Measurements from ENCODE around the gene CFAP97D2.

Gene CFAP97D2

GRCh38 chr13:114135731-114136171 is 43.3 kb upstream of the CFAP97D2 start:
- Histone ChIP-seq H3K27me3 (ENCODE audit: control insufficient read depth, insufficient read depth, low read length) (peaks cover 16% of the 10 kb centered on the region), H3K9me3 (ENCODE audit: control insufficient read depth, low read length) (no peaks in the 10 kb centered on the region), H3K4me1 (ENCODE audit: control insufficient read depth, insufficient read depth, low read length) (peaks cover 11% of the 10 kb centered on the region), H3K36me3 (ENCODE audit: control insufficient read depth, insufficient read depth, low read length) (no peaks in the 10 kb centered on the region), H3K9ac (ENCODE audit: low read length) (no peak overlapping the region), H3K4me3 (ENCODE audit: low read length) (no peak overlapping the region)

DNA sequence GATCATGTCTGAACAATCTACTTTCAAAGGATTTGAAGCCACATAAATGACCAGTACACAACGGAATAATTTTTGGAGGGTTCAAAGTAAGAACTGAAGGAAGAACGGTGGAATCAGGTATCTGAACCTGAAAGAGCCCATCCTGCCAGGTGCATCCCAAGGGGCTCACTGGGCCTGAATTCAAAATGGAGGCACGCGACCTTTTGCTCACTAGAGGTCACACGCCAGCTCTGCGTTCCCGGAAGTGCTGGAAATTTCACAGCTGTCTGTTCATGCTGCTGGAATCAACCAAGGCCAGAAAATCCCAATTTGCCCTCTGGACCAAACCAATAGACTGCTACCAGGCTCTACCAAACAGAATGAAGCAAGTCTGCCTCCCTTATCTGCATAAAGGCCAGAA is 42.5 kb upstream of the CFAP97D2 start:
- no peak overlapping the region for H3K4me3 ChIP-seq (ENCODE audit: low read length)
- no peak overlapping the region for H3K9ac ChIP-seq (ENCODE audit: low read length)

DNA sequence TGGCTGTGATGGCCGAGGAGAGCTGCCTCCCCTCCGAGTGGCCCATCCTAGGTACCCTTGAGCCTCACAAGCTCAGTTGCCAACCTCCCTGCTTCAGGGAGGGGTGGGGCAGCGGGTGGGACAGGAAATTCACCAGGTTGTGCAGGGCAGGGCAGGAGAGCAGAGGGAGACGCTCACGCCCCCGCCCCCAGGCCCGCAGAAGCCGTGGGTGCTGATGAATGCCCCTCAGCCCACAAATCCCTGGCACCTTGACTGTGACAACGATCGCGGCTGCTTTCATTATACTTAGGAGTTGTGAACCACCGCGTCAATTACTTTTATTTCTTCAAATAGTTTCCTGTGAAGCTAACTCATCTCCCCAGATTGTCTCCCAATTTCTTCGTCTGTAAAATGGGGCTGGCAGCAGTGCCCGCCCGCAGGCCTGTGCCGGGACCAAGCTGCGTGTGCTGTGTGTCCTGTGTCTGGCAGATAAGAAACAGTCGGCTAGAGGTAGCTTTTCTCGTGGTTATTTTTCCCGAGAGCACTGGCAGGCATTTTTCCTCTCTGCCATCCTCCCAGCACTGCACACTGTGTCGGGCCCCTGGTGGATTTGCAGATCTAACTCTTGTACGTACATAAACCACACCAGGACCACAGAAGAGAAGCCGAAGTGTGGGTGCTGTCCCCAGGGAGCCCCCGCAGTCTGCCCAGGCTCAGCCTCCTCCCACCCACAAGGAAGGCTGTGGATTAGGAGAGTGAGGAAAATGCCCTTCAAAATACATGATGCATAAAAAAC is 38.7 kb upstream of the CFAP97D2 start:
- no peaks in the 10 kb centered on the region for H3K36me3 ChIP-seq (ENCODE audit: control insufficient read depth, insufficient read depth, low read length)
- no peaks in the 10 kb centered on the region for H3K9me3 ChIP-seq (ENCODE audit: control insufficient read depth, low read length)
- peaks cover 3% of the 10 kb centered on the region for H3K27me3 ChIP-seq (ENCODE audit: control insufficient read depth, insufficient read depth, low read length)
- H3K9ac ChIP-seq (ENCODE audit: low read length), result no peak overlapping the region
- H3K4me3 ChIP-seq (ENCODE audit: low read length), result no peak overlapping the region
- H3K4me1 ChIP-seq (ENCODE audit: control insufficient read depth, insufficient read depth, low read length), result peaks cover 14% of the 10 kb centered on the region

More for the DNA sequence above, 42.5 kb upstream of the CFAP97D2 start:
- Histone ChIP-seq H3K4me1 (ENCODE audit: control insufficient read depth, insufficient read depth, low read length) (peaks cover 3% of the 10 kb centered on the region), H3K9me3 (ENCODE audit: control insufficient read depth, low read length) (no peaks in the 10 kb centered on the region), H3K36me3 (ENCODE audit: control insufficient read depth, insufficient read depth, low read length) (no peaks in the 10 kb centered on the region), H3K27me3 (ENCODE audit: control insufficient read depth, insufficient read depth, low read length) (peaks cover 7% of the 10 kb centered on the region)

DNA sequence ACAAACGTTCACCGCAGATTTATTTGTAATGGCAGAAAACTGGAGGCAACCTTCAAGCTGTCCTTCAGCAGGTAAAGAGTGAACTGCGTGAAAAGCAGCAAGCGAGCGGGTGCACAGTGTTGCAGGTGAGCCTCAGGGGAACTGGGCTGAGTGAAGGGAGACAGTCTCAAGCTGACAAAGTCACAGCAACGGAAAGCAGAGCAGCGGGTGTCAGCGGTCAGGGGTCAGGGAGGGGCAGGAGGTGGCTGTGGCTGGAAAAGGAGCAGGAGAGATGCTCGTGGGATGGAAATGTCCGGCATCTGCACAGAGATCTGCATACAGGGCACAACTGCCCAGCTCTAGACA is 38.2 kb upstream of the CFAP97D2 start:
- peaks cover 3% of the 10 kb centered on the region for H3K27me3 ChIP-seq (ENCODE audit: control insufficient read depth, insufficient read depth, low read length)
- H3K9ac ChIP-seq (ENCODE audit: low read length), result no peak overlapping the region
- no peak overlapping the region for H3K4me3 ChIP-seq (ENCODE audit: low read length)
- H3K4me1 ChIP-seq (ENCODE audit: control insufficient read depth, insufficient read depth, low read length), result peaks cover 14% of the 10 kb centered on the region
- no peaks in the 10 kb centered on the region for H3K36me3 ChIP-seq (ENCODE audit: control insufficient read depth, insufficient read depth, low read length)
- no peaks in the 10 kb centered on the region for H3K9me3 ChIP-seq (ENCODE audit: control insufficient read depth, low read length)

DNA sequence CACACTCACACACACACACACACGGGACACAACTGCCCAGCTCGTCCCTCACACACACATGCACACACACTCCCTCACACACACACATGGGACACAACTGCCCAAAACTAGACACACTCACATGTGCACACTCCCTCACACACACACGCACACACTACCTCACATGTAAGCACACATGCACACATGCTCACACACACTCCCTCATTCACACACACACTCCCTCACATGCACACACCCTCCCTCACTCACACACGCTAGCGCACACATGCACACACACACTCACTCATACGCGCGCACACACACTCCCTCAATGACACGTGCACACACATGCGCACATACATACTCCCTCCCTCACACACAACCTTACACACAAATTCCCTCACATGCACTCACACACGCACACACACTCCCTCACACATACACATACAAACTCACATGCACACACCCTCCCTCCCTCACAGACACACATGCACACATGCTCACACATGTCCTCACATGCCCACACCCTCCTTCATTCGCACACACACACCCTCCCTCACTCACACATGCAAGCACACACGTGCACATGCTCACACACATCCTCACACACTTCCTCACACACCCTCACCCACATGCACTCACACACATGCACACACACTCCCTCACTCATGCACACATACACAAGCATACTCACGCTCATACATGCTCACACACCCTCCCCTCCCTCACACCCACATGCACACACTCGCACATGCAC is 37.6 kb upstream of the CFAP97D2 start:
- H3K9me3 ChIP-seq (ENCODE audit: control insufficient read depth, low read length), result no peaks in the 10 kb centered on the region
- H3K4me1 ChIP-seq (ENCODE audit: control insufficient read depth, insufficient read depth, low read length), result peaks cover 14% of the 10 kb centered on the region
- H3K27me3 ChIP-seq (ENCODE audit: control insufficient read depth, insufficient read depth, low read length), result peaks cover 3% of the 10 kb centered on the region
- H3K9ac ChIP-seq (ENCODE audit: low read length), result no peak overlapping the region
- no peak overlapping the region for H3K4me3 ChIP-seq (ENCODE audit: low read length)
- no peaks in the 10 kb centered on the region for H3K36me3 ChIP-seq (ENCODE audit: control insufficient read depth, insufficient read depth, low read length)

- Histone ChIP-seq H3K9ac (ENCODE audit: low read length) (no peak overlapping the region), H3K4me1 (ENCODE audit: control insufficient read depth, insufficient read depth, low read length) (peaks cover 14% of the 10 kb centered on the region), H3K27me3 (ENCODE audit: control insufficient read depth, insufficient read depth, low read length) (peaks cover 3% of the 10 kb centered on the region), H3K4me3 (ENCODE audit: low read length) (no peak overlapping the region), H3K36me3 (ENCODE audit: control insufficient read depth, insufficient read depth, low read length) (no peaks in the 10 kb centered on the region), H3K9me3 (ENCODE audit: control insufficient read depth, low read length) (no peaks in the 10 kb centered on the region)
Measured at GRCh38 chr13:114142137-114142550, 36.9 kb upstream of the CFAP97D2 start.

GRCh38 chr13:114142640-114143490 is 36.2 kb upstream of the CFAP97D2 start:
- no peak overlapping the region for H3K4me3 ChIP-seq (ENCODE audit: low read length)
- no peak overlapping the region for H3K9ac ChIP-seq (ENCODE audit: low read length)
- no peaks in the 10 kb centered on the region for H3K9me3 ChIP-seq (ENCODE audit: control insufficient read depth, low read length)
- peaks cover 3% of the 10 kb centered on the region for H3K27me3 ChIP-seq (ENCODE audit: control insufficient read depth, insufficient read depth, low read length)
- H3K36me3 ChIP-seq (ENCODE audit: control insufficient read depth, insufficient read depth, low read length), result no peaks in the 10 kb centered on the region
- H3K4me1 ChIP-seq (ENCODE audit: control insufficient read depth, insufficient read depth, low read length), result peaks cover 14% of the 10 kb centered on the region

DNA sequence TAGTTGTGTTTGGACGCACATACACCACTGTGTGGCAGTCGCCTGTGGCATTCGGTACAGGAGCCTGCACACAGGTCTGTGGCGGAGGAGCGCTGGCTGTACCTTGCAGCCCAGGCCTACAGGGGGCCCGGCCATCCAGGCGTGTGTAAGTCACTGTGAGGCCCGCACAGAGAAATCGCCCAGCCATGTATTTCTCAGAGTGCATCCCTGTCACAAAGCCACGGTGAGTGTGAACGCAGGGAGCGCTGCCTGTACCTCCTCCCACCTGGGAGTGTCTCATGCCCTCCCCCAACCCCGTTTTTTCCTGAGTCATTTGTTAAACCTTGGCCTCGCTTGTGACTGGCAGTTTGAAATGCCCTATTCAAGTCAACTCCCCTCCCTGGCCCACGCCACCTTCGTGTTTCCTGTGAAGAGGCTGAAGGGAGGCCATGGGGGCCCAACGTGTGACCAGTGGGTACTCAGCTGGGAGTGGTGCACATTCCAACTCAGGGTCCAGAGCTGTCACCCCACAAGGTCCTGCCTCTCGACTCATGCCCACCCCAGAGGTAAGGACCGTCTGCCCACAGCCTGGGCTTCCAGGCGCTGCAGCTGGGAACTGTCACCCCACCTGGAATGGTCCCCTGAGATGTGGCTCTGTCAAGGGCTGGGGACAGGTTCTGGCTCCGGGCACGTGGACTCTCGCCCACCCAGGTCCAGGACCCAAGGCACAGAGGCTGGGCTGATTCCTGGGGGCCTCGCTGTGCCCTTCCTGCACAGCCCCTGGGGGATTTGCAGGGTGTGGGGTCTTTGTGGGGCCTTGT is 35.1 kb upstream of the CFAP97D2 start:
- Histone ChIP-seq H3K36me3 (ENCODE audit: control insufficient read depth, insufficient read depth, low read length) (no peaks in the 10 kb centered on the region), H3K27me3 (ENCODE audit: control insufficient read depth, insufficient read depth, low read length) (peaks cover 3% of the 10 kb centered on the region), H3K9me3 (ENCODE audit: control insufficient read depth, low read length) (no peaks in the 10 kb centered on the region), H3K4me1 (ENCODE audit: control insufficient read depth, insufficient read depth, low read length) (peaks cover 14% of the 10 kb centered on the region), H3K4me3 (ENCODE audit: low read length) (no peak overlapping the region), H3K9ac (ENCODE audit: low read length) (no peak overlapping the region)

DNA sequence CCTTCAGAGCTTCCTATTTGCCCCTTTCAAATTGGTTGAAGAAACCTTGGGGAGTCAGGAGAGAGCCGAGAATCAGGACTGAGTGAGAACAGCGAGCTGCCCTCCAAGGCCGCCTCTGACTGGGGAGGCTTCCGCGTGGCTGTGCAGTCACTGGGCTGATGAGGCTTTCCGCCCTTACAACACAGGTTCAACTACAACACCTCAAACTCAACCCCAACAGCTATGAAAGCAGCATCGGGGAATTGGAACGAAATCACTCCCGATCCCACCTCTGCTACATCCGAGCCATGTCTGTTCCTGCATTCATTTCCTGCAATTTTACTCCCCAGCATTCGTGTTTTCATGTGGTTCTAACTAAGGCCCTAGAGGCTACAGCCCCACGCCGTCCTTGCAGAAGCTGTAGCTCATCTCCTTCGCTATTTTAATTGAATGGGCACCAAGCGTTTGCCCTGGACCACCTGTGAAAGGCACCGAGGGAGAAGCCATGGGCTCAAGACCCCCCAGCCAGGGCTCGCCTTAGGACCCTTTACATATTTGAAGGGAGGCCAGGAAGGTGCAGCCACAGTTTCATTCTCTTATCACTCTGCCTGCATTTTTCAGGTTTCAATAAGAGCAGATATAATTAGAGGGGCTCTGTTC is 34.3 kb upstream of the CFAP97D2 start:
- Histone ChIP-seq H3K27me3 (ENCODE audit: control insufficient read depth, insufficient read depth, low read length) (peaks cover 3% of the 10 kb centered on the region), H3K9ac (ENCODE audit: low read length) (no peak overlapping the region), H3K4me3 (ENCODE audit: low read length) (no peak overlapping the region), H3K9me3 (ENCODE audit: control insufficient read depth, low read length) (no peaks in the 10 kb centered on the region), H3K36me3 (ENCODE audit: control insufficient read depth, insufficient read depth, low read length) (no peaks in the 10 kb centered on the region), H3K4me1 (ENCODE audit: control insufficient read depth, insufficient read depth, low read length) (peaks cover 14% of the 10 kb centered on the region)

- Histone ChIP-seq H3K4me1 (ENCODE audit: control insufficient read depth, insufficient read depth, low read length) (peaks cover 14% of the 10 kb centered on the region), H3K27me3 (ENCODE audit: control insufficient read depth, insufficient read depth, low read length) (peaks cover 3% of the 10 kb centered on the region), H3K36me3 (ENCODE audit: control insufficient read depth, insufficient read depth, low read length) (no peaks in the 10 kb centered on the region)
Measured at GRCh38 chr13:114145256-114145655, 33.8 kb upstream of the CFAP97D2 start.

GRCh38 chr13:114145722-114146121 is 33.3 kb upstream of the CFAP97D2 start:
- Histone ChIP-seq H3K36me3 (ENCODE audit: control insufficient read depth, insufficient read depth, low read length) (no peaks in the 10 kb centered on the region), H3K4me3 (ENCODE audit: low read length) (no peak overlapping the region), H3K9me3 (ENCODE audit: control insufficient read depth, low read length) (no peaks in the 10 kb centered on the region), H3K4me1 (ENCODE audit: control insufficient read depth, insufficient read depth, low read length) (peaks cover 15% of the 10 kb centered on the region), H3K9ac (ENCODE audit: low read length) (no peak overlapping the region), H3K27me3 (ENCODE audit: control insufficient read depth, insufficient read depth, low read length) (no peaks in the 10 kb centered on the region)

More at GRCh38 chr13:114145256-114145655, 33.8 kb upstream of the CFAP97D2 start:
- H3K4me3 ChIP-seq (ENCODE audit: low read length), result no peak overlapping the region
- no peaks in the 10 kb centered on the region for H3K9me3 ChIP-seq (ENCODE audit: control insufficient read depth, low read length)
- H3K9ac ChIP-seq (ENCODE audit: low read length), result no peak overlapping the region

Data from mucosa of stomach (tissue), 1 donor.